Endodermal cell (in vitro differentiated cells): ENCODE data around the gene SPRYD3. TPM values are rescaled to one million over a fixed set of nuclear protein-coding genes. Genes with fewer than 3 reads are reported as not detected.

ENCODE experiments used
- DNase-seq: peaks from one replicate; pipeline ENCODE4 v3.0.0-alpha.2; 2017
- H3K27ac ChIP-seq: 2 replicates; pipeline ENCODE4 v1.5.1; 2013; ENCODE audit warnings: mild to moderate bottlenecking, low read depth, low read length, moderate library complexity
- H3K27me3 ChIP-seq: 2 replicates; pipeline ENCODE4 v1.6.1; 2013; ENCODE audit warnings: mild to moderate bottlenecking, low read length, moderate library complexity; ENCODE audit not compliant: insufficient read depth, control insufficient read depth, poor library complexity, severe bottlenecking
- H3K36me3 ChIP-seq: 2 replicates; pipeline ENCODE4 v1.7.0; 2013; ENCODE audit warnings: mild to moderate bottlenecking, low read length, moderate library complexity; ENCODE audit not compliant: control insufficient read depth, insufficient read depth
- H3K4me1 ChIP-seq: one replicate; pipeline ENCODE4 v1.7.0; 2013; ENCODE audit warnings: low read length; ENCODE audit not compliant: control insufficient read depth, insufficient read depth
- H3K4me3 ChIP-seq: 2 replicates; pipeline ENCODE4 v1.5.1; 2013; ENCODE audit warnings: mild to moderate bottlenecking, low read length, moderate library complexity
- H3K9ac ChIP-seq: 2 replicates; pipeline ENCODE4 v1.6.1; 2013; ENCODE audit warnings: mild to moderate bottlenecking, low read length, moderate library complexity; ENCODE audit not compliant: poor library complexity, severe bottlenecking; ENCODE audit errors: extremely low read depth
- H3K9me3 ChIP-seq: 2 replicates; pipeline ENCODE4 v1.6.1; 2013; ENCODE audit warnings: mild to moderate bottlenecking, low read length, moderate library complexity; ENCODE audit not compliant: control insufficient read depth
- H3K27ac Mint-ChIP-seq: 2 replicates; pipeline ENCODE4 v1.8.0; 2020; ENCODE audit warnings: mixed read lengths
- H3K27me3 Mint-ChIP-seq: 2 replicates; pipeline ENCODE4 v1.8.0; 2021; ENCODE audit warnings: mild to moderate bottlenecking, mixed read lengths; ENCODE audit not compliant: insufficient read depth
- H3K36me3 Mint-ChIP-seq: 2 replicates; pipeline ENCODE4 v1.8.0; 2020; ENCODE audit warnings: low read depth, mixed read lengths
- H3K4me1 Mint-ChIP-seq: 2 replicates; pipeline ENCODE4 v1.8.0; 2020; ENCODE audit warnings: mixed read lengths
- H3K4me3 Mint-ChIP-seq: 2 replicates; pipeline ENCODE4 v1.8.0; 2020; ENCODE audit warnings: mild to moderate bottlenecking, moderate library complexity, mixed read lengths
- H3K9me3 Mint-ChIP-seq: 2 replicates; pipeline ENCODE4 v1.8.0; 2020; ENCODE audit warnings: mild to moderate bottlenecking, mixed read lengths
- CTCF ChIP-seq: fragments of 200-600 bp; sonication (generic); conservative IDR thresholded peaks from 2 replicates; pipeline ENCODE4 v1.5.0; 2021; ENCODE audit warnings: antibody characterized with exemption, mild to moderate bottlenecking
- WGBS, 2 experiments: methylation state at CpG; one replicate each; pipeline versions ENCODE4 v1.1.5 to v1.1.7; 2013; ENCODE audit warnings: missing lambda C conversion rate in 2 of 2, mixed read lengths in 1 of 2; ENCODE audit not compliant: insufficient coverage in 1 of 2, insufficient read length in 1 of 2; 5-methylcytosine and 5-hydroxymethylcytosine counted together
- total RNA-seq, 2 donors: library from RNA; stranded (reverse); fragmentation: NEBNext Ultra II Directional in 1 of 2; extraction: Animal tissue kit (Norgen Biotek cat#: 25700) in 1 of 2; gene quantifications; 2 replicates in 1 of 2; 3 replicates in 1 of 2; pipeline ENCODE4 v1.2.1, GENCODE V29; 2021

Gene SPRYD3
- total RNA-seq, 2 donors from 2014 or later = 13.0 to 18.4 TPM

- H3K9ac ChIP-seq = no peak overlapping the region
Observed at GRCh38 chr12:53069621-53070410, 9.4 kb downstream of the SPRYD3 start.

GRCh38 chr12:53068811-53069585 is 10.2 kb downstream of the SPRYD3 start:
- no peak overlapping the region for H3K4me3 ChIP-seq
- DNase-seq = peak; percentile 58
- 84 to 86% methylated on average over 2 to 14 of the region's 15 CpGs for WGBS, 2 experiments
- H3K27ac Mint-ChIP-seq = peak overlapping the region; percentile 39
- H3K4me3 Mint-ChIP-seq = no peak overlapping the region
- H3K9me3 ChIP-seq = no peaks in the 10 kb centered on the region
- H3K36me3 ChIP-seq = peaks cover 21% of the 10 kb centered on the region
- H3K9ac ChIP-seq = no peak overlapping the region
- H3K4me1 Mint-ChIP-seq = peaks cover 38% of the 10 kb centered on the region
- no peaks in the 10 kb centered on the region for H3K9me3 Mint-ChIP-seq
- peaks cover 32% of the 10 kb centered on the region for H3K36me3 Mint-ChIP-seq
- no peak for TF ChIP-seq CTCF
- no peak overlapping the region for H3K27ac ChIP-seq
- H3K4me1 ChIP-seq = peaks cover 10% of the 10 kb centered on the region
- peaks cover 3% of the 10 kb centered on the region for H3K27me3 Mint-ChIP-seq
- no peaks in the 10 kb centered on the region for H3K27me3 ChIP-seq

More at GRCh38 chr12:53069621-53070410, 9.4 kb downstream of the SPRYD3 start:
- Mint-ChIP-seq H3K27ac (no peak overlapping the region), H3K36me3 (peaks cover 36% of the 10 kb centered on the region), H3K9me3 (no peaks in the 10 kb centered on the region), H3K27me3 (peaks cover 3% of the 10 kb centered on the region), H3K4me1 (peaks cover 38% of the 10 kb centered on the region), H3K4me3 (no peak overlapping the region)
- no peak for TF ChIP-seq CTCF
- WGBS, 2 experiments = 77 to 84% methylated on average over 4 to 12 of the region's 12 CpGs
- DNase-seq = peak; percentile 53
- H3K4me1 ChIP-seq = peaks cover 10% of the 10 kb centered on the region
- no peak overlapping the region for H3K27ac ChIP-seq
- H3K9me3 ChIP-seq = no peaks in the 10 kb centered on the region
- H3K4me3 ChIP-seq = no peak overlapping the region
- H3K27me3 ChIP-seq = no peaks in the 10 kb centered on the region
- peaks cover 29% of the 10 kb centered on the region for H3K36me3 ChIP-seq

- H3K9ac ChIP-seq = no peak overlapping the region
- Mint-ChIP-seq H3K4me1 (peaks cover 36% of the 10 kb centered on the region), H3K36me3 (peaks cover 32% of the 10 kb centered on the region), H3K9me3 (no peaks in the 10 kb centered on the region), H3K27me3 (peaks cover 3% of the 10 kb centered on the region), H3K27ac (peak overlapping the region; percentile 59), H3K4me3 (no peak overlapping the region)
- H3K9me3 ChIP-seq = no peaks in the 10 kb centered on the region
- H3K27me3 ChIP-seq = no peaks in the 10 kb centered on the region
- peaks cover 18% of the 10 kb centered on the region for H3K36me3 ChIP-seq
- no peak for TF ChIP-seq CTCF
- WGBS, 2 experiments = 95% methylated on average over 10 to 13 of the region's 13 CpGs
- peak; percentile 46 for DNase-seq
- H3K27ac ChIP-seq = no peak overlapping the region
- peaks cover 10% of the 10 kb centered on the region for H3K4me1 ChIP-seq
- no peak overlapping the region for H3K4me3 ChIP-seq
Observed at GRCh38 chr12:53067993-53068770, 11.0 kb downstream of the SPRYD3 start.
